Head of caudate nucleus (tissue), 42 donors: ENCODE measurements around the gene PPP1CB.
A peak's percentile ranks its signal among the peaks of the same experiment; 100 is the strongest.

Experiments used
- DNase-seq, 42 donors: peaks; one replicate each; pipeline versions ENCODE4 v3.0.0 to v3.0.0-alpha.2; 2020 to 2021; ENCODE audit warnings: mixed read lengths in 7 of 42
- intact Hi-C: fragments of 100-400 bp; cut with DNase I; formaldehyde crosslinking; loops from one replicate; pipeline ENCODE4 v1.15.0; 2022

The PPP1CB gene

GRCh38 chr2:28751252-28751955 lies at the start of gene PPP1CB:
Gene PPP1CB, plus strand, starts transcription at chr2:28751830. Its CDS starts 295 bp downstream, at chr2:28752125.
- intact Hi-C loops: loop anchor here (5.0 to 10.0 kb wide), 3 partner anchors 127 to 184 kb away; no protein-coding TSS in a partner anchor
- DNase-seq: peak; percentile 85 to 98 (median 96)

GRCh38 chr2:28702415-28702861 lies 49.2 kb upstream of the PPP1CB start:
- peak in 9 of 42 donors; percentile 15 to 61 (median 36) for DNase-seq
- intact Hi-C loops: no loop called here

DNA sequence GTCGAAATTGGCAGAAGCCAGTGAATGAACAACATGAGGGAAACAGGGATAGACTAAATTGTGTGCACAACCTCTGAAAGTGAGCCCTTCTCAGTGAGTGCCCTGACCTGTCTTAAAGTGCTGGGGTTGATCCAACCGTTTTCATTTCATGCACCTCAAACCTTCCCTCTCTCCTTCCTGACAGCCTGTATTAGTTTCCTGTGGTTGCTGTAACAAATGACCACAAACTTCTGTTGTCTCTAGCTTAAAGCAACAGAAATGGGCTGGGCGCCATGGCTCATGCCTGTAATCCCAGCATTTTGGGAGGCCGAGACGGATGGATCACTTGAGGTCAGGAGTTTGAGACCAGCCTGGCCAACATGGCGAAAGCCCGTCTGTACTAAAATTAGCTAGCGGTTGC lies 48.8 kb upstream of the PPP1CB start:
- intact Hi-C loops: no loop called here

DNA sequence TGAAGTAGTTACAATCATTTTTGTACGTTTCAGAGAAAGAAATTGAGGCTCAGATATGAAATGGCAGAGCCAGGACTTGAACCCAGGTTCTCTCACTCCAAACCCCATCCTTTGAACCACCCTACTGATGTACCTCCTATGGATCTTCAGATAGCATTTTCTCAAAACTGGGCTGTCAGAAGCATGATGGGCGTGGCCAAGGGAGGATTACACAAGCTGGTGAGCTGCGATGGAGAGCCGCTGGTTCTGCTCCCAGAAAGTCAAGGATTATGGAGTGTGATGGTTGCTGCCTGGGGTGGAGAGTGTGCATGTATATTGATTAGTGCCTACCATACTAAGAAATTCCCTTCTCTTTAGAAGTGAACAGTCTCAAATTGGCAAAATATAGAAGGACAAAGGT lies 47.0 kb upstream of the PPP1CB start:
- intact Hi-C loops: no loop called here
- DNase-seq: no peak

More for the DNA sequence above, 48.8 kb upstream of the PPP1CB start:
- DNase-seq: no peak

DNA sequence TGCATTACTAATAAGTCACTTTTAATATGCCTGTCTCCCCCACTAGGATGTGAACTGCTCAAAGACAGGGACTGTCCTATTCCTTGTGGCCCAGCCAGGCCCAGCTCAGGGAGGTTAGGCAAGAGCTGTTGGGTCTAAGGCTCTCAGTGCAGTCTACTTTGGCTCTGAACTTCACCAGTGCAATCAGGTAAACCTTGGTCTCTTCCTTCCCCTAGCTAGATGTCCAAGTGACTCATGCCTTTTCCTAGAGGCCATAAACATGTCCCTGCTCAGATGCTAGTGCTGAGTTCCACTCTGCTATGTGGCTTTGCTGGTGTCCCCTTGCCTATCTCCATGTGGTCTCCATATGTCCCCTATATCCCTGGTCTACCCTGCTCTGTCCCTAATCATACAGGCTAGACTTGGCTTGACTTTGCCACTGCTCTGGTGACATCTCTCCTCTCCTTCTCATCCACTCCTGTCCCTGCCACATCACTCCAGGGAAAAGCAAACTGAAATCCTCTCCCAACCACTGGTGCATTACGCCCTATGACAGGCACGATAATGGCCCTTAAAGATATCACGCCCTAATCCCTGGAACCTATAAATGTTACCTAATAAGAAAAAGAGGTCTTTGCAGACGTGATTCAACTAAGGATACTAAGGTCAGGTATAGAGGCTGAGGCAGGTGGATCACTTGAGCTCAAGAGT lies 45.7 kb upstream of the PPP1CB start:
- DNase-seq: no peak
- intact Hi-C loops: no loop called here

DNA sequence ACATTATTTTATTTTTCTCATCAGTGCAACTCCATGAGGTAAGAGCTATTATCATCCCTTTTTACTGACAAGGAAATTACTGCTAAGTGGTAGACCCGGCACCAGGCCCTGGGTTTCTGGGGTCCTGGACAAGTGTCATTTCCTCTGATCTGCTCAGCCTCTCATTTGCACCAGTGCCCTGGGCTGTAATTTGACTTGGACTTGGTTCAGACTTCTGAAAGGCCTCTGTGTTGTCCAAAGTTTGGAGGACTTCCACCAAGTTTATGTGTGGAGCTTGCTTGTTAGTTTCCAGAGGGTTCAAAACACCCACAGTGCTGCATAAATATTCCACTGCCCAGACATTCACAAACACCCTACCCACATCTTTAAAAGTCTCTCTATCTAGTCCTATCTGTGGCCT lies 44.0 kb upstream of the PPP1CB start:
- intact Hi-C loops: no loop called here
- peak in 29 of 42 donors; percentile 17 to 83 (median 56) for DNase-seq

GRCh38 chr2:28709101-28709500 lies 42.5 kb upstream of the PPP1CB start:
- intact Hi-C loops: no loop called here
- DNase-seq: no peak

- intact Hi-C loops: no loop called here
- no peak for DNase-seq
Observed at GRCh38 chr2:28710545-28710944, 41.1 kb upstream of the PPP1CB start.

DNA sequence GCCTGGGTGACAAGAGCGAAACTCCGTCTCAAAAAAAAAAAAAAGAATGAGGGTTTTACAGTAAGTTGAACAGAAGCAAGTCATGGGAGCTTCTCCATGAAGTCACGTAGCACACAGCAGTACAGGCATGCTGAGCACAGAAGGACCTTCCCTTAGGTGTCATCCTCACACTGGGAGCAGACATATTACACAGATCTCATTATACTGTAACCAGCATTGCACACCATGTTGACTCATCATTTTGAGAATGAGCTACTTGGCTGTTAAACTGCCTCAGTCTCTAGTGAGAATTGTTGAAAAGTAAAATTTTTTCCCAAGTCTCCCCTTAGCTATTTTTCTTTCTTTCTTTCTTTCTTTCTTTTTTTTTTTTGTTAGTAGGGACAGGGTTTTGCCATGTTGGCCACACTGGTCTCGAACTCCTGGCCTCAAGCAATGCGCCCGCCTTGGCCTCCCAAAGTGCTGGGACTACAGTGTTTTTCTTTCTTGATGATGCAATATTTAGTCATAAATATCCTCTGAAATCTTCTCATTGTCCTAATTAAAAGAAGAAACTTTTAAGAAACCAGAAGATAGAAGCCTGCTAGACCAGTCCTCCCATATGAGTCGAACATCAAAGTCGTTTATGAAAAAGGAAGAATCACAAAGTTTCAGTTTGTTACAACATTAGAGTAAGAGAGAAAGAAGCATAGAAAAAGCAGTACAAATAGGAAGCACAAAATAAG lies 37.9 kb upstream of the PPP1CB start:
- DNase-seq: peak in 1 of 42 donors; percentile 7
- intact Hi-C loops: no loop called here

- peak in 11 of 42 donors; percentile 18 to 80 (median 42) for DNase-seq
- intact Hi-C loops: no loop called here
Observed at GRCh38 chr2:28716265-28716865, 35.3 kb upstream of the PPP1CB start.

GRCh38 chr2:28717339-28717758 lies 34.3 kb upstream of the PPP1CB start:
- intact Hi-C loops: no loop called here
- peak in 23 of 42 donors; percentile 7 to 84 (median 36) for DNase-seq

DNA sequence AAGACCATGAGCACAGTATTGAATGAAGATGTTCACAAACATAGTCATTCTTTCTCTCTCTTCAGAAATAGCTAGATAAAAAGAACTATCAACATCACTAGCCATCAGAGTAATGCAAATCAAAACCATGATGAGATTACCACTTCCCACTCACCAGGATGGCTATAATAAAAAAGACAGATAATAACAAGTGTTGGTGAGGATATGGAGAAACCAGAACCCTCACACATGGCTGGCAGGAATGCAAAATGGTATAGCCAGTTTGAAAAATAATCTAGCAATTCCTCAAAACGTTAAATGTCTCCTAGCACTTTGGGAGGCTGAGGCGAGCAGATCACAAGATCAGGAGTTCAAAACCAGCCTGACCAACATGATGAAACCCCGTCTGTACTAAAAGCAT lies 31.3 kb upstream of the PPP1CB start:
- DNase-seq: no peak
- intact Hi-C loops: no loop called here

GRCh38 chr2:28721601-28722191 lies 29.9 kb upstream of the PPP1CB start:
- intact Hi-C loops: no loop called here
- peak in 2 of 42 donors; percentile 17 to 25 for DNase-seq

DNA sequence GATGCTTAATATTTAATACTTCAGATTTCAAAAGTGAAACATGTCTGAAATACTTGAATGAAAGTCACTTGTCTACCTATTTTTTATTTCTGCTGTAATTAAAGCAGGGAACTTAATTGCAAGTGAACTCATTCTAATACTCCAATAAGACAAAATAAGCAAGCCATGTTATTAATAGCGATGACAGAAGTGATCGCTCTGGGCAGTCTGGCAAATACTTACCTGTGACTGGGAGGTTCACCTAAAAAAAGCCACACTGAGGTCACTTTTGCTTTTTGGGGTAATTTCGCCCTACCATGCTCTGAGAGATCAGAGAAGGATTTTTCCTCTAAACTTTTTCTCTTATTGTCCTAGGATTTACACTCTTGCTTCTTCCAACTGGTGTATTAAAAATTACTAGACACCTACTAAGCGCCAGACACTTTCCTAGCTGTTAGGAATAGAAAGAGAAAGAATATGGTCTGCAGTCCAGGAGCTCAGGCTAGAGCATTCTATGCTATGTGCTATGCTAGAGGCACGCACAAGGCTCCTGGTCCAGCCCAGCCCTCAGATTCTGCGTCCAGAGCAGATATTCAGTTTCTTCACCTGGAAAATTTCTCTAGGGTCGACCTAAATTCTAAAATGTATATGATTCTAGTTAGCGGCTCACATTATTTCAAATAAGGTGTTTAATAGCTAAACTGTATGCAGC lies 26.5 kb upstream of the PPP1CB start:
- intact Hi-C loops: no loop called here
- DNase-seq: no peak

- intact Hi-C loops: no loop called here
- peak in 29 of 42 donors; percentile 14 to 85 (median 53) for DNase-seq
Observed at GRCh38 chr2:28726177-28726576, 25.5 kb upstream of the PPP1CB start.

GRCh38 chr2:28729698-28730097 lies 21.9 kb upstream of the PPP1CB start:
- intact Hi-C loops: no loop called here
- no peak for DNase-seq

- DNase-seq: no peak
- intact Hi-C loops: no loop called here
Observed at GRCh38 chr2:28730641-28731146, 20.9 kb upstream of the PPP1CB start.

DNA sequence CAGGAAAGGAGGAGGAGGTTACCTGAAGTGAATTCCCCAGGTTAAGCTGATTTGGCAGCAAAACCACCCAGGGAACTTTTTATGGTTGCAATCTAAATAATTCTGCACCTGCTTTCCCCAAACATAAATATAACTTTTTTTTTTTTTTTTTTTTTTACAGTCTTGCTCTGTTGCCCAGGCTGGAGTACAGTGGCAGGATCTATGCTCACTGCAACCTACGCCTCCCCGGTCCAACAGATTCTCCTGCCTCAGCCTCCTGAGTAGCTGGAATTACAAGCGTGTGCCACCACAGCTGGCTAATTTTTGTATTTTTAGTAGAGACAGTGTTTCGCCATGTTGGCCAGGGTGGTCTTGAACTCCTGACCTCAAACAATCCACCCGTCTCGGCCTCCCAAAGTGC lies 16.1 kb upstream of the PPP1CB start:
- no peak for DNase-seq
- intact Hi-C loops: no loop called here
